Keratinocyte (primary cell): ENCODE results near the gene KIF13A. TPM values are rescaled to one million over a fixed set of nuclear protein-coding genes. Genes with fewer than 3 reads are reported as not detected.

Source experiments
- DNase-seq: peaks from one replicate; pipeline ENCODE4 v3.0.0-alpha.2; 2011; ENCODE audit warnings: low read depth, missing footprints, low spot score
- FAIRE-seq: peaks from 2 replicates; lab custom pipeline; 2011; peaks lifted over from hg19 to GRCh38; lab: Jason Lieb, UNC
- H2AFZ ChIP-seq: 2 replicates; pipeline ENCODE4 v1.6.0; 2012; ENCODE audit warnings: low read length, control low read depth, inconsistent platforms; ENCODE audit not compliant: control insufficient read depth
- H3K27ac ChIP-seq: 2 replicates; pipeline ENCODE4 v1.5.1; 2011; ENCODE audit warnings: low read length; ENCODE audit not compliant: control insufficient read depth, insufficient read depth
- H3K27me3 ChIP-seq: 3 replicates; pipeline ENCODE4 v1.6.0; 2011; ENCODE audit warnings: low read length; ENCODE audit not compliant: control insufficient read depth, insufficient read depth; ENCODE audit errors: extremely low read depth
- H3K36me3 ChIP-seq, 2 experiments: 2 replicates in 1 of 2; 3 replicates in 1 of 2; pipeline ENCODE4 v1.5.1; 2011; ENCODE audit warnings: low read length in 2 of 2, mild to moderate bottlenecking in 1 of 2; ENCODE audit not compliant: control insufficient read depth in 2 of 2, insufficient read depth in 2 of 2; ENCODE audit errors: extremely low read depth in 1 of 2
- H3K4me1 ChIP-seq: 3 replicates; pipeline ENCODE4 v1.5.1; 2011; ENCODE audit warnings: low read length; ENCODE audit not compliant: control insufficient read depth, insufficient read depth; ENCODE audit errors: extremely low read depth
- H3K4me2 ChIP-seq: 3 replicates; pipeline ENCODE4 v1.6.0; 2011; ENCODE audit warnings: low read depth, low read length; ENCODE audit not compliant: control insufficient read depth, insufficient read depth; ENCODE audit errors: extremely low read depth
- H3K4me3 ChIP-seq, 3 experiments: fragments of 200-600 bp in 1 of 3; sonication (generic) in 1 of 3; 2 replicates in 2 of 3; 3 replicates in 1 of 3; pipeline ENCODE4 v1.5.1; 2011 to 2016; ENCODE audit warnings: low read length in 3 of 3, mild to moderate bottlenecking in 3 of 3, control low read depth in 2 of 3, inconsistent platforms in 1 of 3, low read depth in 1 of 3, mixed read lengths in 1 of 3, mixed run types in 1 of 3, moderate library complexity in 1 of 3; ENCODE audit not compliant: control insufficient read depth in 2 of 3, insufficient read depth in 2 of 3; ENCODE audit errors: extremely low read depth in 1 of 3
- H3K79me2 ChIP-seq: 2 replicates; pipeline ENCODE4 v1.6.0; 2012; ENCODE audit warnings: low read length; ENCODE audit not compliant: control insufficient read depth, insufficient read depth
- H3K9ac ChIP-seq: 3 replicates; pipeline ENCODE4 v1.6.0; 2011; ENCODE audit warnings: low read length; ENCODE audit not compliant: control insufficient read depth, insufficient read depth; ENCODE audit errors: extremely low read depth
- H3K9me1 ChIP-seq: 3 replicates; pipeline ENCODE4 v1.6.0; 2011; ENCODE audit warnings: low read length; ENCODE audit not compliant: control insufficient read depth, insufficient read depth; ENCODE audit errors: extremely low read depth
- H3K9me3 ChIP-seq: 2 replicates; pipeline ENCODE4 v1.5.1; 2012; ENCODE audit warnings: low read depth, low read length; ENCODE audit not compliant: control insufficient read depth
- H4K20me1 ChIP-seq: 3 replicates; pipeline ENCODE4 v1.6.0; 2011; ENCODE audit warnings: low read length; ENCODE audit not compliant: control insufficient read depth, insufficient read depth; ENCODE audit errors: extremely low read depth
- CTCF ChIP-seq, 3 experiments: IDR thresholded peaks in 1 of 3; conservative IDR thresholded peaks in 1 of 3; optimal IDR thresholded peaks in 1 of 3; 2 replicates in 2 of 3; 3 replicates in 1 of 3; pipeline versions ENCODE3 to v1.5.1; 2011; ENCODE audit warnings: low read length in 3 of 3, mild to moderate bottlenecking in 3 of 3, moderate library complexity in 2 of 3, control low read depth in 1 of 3, inconsistent platforms in 1 of 3; ENCODE audit not compliant: insufficient read depth in 2 of 3; ENCODE audit errors: extremely low read depth in 1 of 3
- EZH2 ChIP-seq: IDR thresholded peaks from one replicate; pipeline ENCODE4 v1.6.1; 2012; ENCODE audit warnings: inconsistent platforms, mild to moderate bottlenecking, low read length, moderate library complexity
- dilution Hi-C: fragments of 300-500 bp; cut with MboI; formaldehyde crosslinking; loops from one replicate; pipeline ENCODE4 v1.7.0; 2020; ENCODE audit warnings: low sequenced_read_pairs; ENCODE audit not compliant: extremely low pct_ligation_motif_present
- polyA plus RNA-seq, 5 experiments: library from polyadenylated mRNA; depleted of rRNA in 3 of 5; stranded (reverse) in 3 of 5; stranded (forward) in 1 of 5; unstranded in 1 of 5; fragments of >200 nt; gene quantifications; 1 replicate in 1 of 5; 2 replicates in 3 of 5; 3 replicates in 1 of 5; pipeline versions ENCODE4 v1.2.1 to v1.2.3, GENCODE V29; 2011 to 2012; ENCODE audit warnings: missing spikeins in 2 of 5, low read depth in 1 of 5, low replicate concordance in 1 of 5

KIF13A gene
- polyA plus RNA-seq, 1 donor (not counting 4 experiments of a cell fraction or from before 2014, with no cell fraction given), result 96.2 TPM

GRCh38 chr6:17762651-17763050 is 224.8 kb downstream of the KIF13A start:
- Histone ChIP-seq H3K9me1 (no peaks in the 10 kb centered on the region), H3K79me2 (no peaks in the 10 kb centered on the region), H3K9ac (no peak overlapping the region), H3K9me3 (no peaks in the 10 kb centered on the region), H4K20me1 (no peaks in the 10 kb centered on the region), H3K4me3 (no peak overlapping the region), H3K4me2 (no peak overlapping the region), H3K36me3 (peaks cover 26 to 38% of the 10 kb centered on the region in 2 experiments), H3K27me3 (no peaks in the 10 kb centered on the region), H3K27ac (no peak overlapping the region), H3K4me1 (no peaks in the 10 kb centered on the region), H2AFZ (no peak overlapping the region)
- DNase-seq (no peak), FAIRE-seq (no peak)
- dilution Hi-C loops, result no loop called here
- TF ChIP-seq CTCF (optimal IDR thresholded peaks at IDR 0.05 in 1 of 3, IDR thresholded peaks at IDR 0.05 in 1 of 3, conservative IDR thresholded peaks at IDR 0.05 in 1 of 3; ENCODE audit: extremely low read depth in 1 of 3, insufficient read depth in 2 of 3, low read length in 3 of 3), result no peak
- no peak for TF ChIP-seq EZH2

- Histone ChIP-seq H3K4me1 (no peaks in the 10 kb centered on the region), H4K20me1 (no peaks in the 10 kb centered on the region), H2AFZ (no peak overlapping the region), H3K27me3 (no peaks in the 10 kb centered on the region), H3K27ac (no peak overlapping the region), H3K4me3 (no peak overlapping the region), H3K36me3 (peaks cover 9 to 22% of the 10 kb centered on the region in 2 experiments), H3K9me3 (no peaks in the 10 kb centered on the region), H3K79me2 (no peaks in the 10 kb centered on the region), H3K9ac (no peak overlapping the region), H3K9me1 (no peaks in the 10 kb centered on the region), H3K4me2 (no peak overlapping the region)
- TF ChIP-seq CTCF (optimal IDR thresholded peaks at IDR 0.05 in 1 of 3, IDR thresholded peaks at IDR 0.05 in 1 of 3, conservative IDR thresholded peaks at IDR 0.05 in 1 of 3; ENCODE audit: extremely low read depth in 1 of 3, insufficient read depth in 2 of 3, low read length in 3 of 3), result no peak
- no peak for TF ChIP-seq EZH2
- FAIRE-seq (no peak), DNase-seq (no peak)
- dilution Hi-C loops, result no loop called here
Measured at GRCh38 chr6:17758119-17758518, 229.3 kb downstream of the KIF13A start.
